ENCODE data around the gene POU6F2.

POU6F2 gene

DNA sequence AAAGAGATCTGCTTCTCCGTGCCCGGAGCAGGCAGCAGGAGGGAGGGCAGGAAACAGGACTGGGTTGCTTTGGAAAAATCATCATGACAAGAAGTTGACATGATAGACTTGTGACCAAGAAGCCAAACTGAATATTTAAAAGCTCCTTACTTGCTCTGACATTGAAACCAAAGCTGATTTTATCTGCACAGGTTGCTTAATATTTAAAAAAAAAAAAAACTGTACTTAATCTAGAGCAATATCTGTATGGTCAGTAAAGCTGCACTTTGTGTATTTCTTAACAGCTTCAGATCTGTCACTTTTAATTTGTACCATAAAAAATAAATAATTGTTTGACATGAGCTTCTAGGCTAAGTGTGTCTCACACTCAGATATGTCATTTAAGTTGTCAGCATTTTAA, 490.6 kb downstream of the POU6F2 start (continued):
- TF ChIP-seq, protein P1, sequence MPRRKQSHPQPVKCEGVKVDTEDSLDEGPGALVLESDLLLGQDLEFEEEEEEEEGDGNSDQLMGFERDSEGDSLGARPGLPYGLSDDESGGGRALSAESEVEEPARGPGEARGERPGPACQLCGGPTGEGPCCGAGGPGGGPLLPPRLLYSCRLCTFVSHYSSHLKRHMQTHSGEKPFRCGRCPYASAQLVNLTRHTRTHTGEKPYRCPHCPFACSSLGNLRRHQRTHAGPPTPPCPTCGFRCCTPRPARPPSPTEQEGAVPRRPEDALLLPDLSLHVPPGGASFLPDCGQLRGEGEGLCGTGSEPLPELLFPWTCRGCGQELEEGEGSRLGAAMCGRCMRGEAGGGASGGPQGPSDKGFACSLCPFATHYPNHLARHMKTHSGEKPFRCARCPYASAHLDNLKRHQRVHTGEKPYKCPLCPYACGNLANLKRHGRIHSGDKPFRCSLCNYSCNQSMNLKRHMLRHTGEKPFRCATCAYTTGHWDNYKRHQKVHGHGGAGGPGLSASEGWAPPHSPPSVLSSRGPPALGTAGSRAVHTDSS (tag by site-specific recombination; IDR thresholded peaks at IDR 0.05) = no peak
- no peak for TF ChIP-seq MYNN (tag by site-specific recombination; IDR thresholded peaks at IDR 0.05; ENCODE audit: borderline replicate concordance)
- TF ChIP-seq, protein P2, sequence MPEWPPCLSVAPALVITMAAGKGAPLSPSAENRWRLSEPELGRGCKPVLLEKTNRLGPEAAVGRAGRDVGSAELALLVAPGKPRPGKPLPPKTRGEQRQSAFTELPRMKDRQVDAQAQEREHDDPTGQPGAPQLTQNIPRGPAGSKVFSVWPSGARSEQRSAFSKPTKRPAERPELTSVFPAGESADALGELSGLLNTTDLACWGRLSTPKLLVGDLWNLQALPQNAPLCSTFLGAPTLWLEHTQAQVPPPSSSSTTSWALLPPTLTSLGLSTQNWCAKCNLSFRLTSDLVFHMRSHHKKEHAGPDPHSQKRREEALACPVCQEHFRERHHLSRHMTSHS (tag by site-specific recombination; IDR thresholded peaks at IDR 0.05) = no peak
- no peak for TF ChIP-seq ZNF223 (tag by site-specific recombination; IDR thresholded peaks at IDR 0.05)
- TF ChIP-seq ZNF302 (tag by site-specific recombination; IDR thresholded peaks at IDR 0.05; ENCODE audit: low read depth) = no peak
- TF ChIP-seq, protein P3, sequence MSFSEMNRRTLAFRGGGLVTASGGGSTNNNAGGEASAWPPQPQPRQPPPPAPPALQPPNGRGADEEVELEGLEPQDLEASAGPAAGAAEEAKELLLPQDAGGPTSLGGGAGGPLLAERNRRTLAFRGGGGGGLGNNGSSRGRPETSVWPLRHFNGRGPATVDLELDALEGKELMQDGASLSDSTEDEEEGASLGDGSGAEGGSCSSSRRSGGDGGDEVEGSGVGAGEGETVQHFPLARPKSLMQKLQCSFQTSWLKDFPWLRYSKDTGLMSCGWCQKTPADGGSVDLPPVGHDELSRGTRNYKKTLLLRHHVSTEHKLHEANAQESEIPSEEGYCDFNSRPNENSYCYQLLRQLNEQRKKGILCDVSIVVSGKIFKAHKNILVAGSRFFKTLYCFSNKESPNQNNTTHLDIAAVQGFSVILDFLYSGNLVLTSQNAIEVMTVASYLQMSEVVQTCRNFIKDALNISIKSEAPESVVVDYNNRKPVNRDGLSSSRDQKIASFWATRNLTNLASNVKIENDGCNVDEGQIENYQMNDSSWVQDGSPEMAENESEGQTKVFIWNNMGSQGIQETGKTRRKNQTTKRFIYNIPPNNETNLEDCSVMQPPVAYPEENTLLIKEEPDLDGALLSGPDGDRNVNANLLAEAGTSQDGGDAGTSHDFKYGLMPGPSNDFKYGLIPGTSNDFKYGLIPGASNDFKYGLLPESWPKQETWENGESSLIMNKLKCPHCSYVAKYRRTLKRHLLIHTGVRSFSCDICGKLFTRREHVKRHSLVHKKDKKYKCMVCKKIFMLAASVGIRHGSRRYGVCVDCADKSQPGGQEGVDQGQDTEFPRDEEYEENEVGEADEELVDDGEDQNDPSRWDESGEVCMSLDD (tag by site-specific recombination; IDR thresholded peaks at IDR 0.05) = no peak
- no peak for TF ChIP-seq ZNF792 (tag by site-specific recombination; IDR thresholded peaks at IDR 0.05)

DNA sequence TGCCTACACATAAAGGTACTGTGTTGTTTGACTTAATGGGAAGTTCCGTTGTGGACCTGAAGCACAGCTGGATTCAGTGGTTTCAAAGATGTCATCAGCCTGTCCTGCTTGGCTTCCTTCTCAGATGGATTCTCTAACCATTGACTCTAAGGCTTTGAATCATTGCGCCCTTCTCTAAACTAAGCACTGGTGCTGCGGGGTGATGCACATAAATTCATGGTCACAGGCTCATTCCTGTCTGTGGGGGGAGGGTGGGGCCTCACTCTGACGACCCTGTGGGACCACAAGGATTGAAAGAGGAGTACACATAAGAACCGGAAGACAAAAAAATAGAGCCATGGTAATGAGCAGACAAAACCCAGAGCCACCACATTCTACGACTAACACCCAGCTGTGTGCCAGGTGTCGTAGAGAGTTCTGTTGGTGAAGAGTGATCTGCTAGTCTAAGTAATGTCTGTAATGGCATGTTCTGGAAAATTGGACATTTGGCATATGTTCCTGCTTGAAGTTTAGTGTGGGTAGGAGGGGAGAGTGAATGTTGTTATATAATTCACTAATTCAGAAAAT, 491.2 kb downstream of the POU6F2 start:
- ChIA-PET POLR2A (interaction anchor here (0.5 kb wide), 1 partner anchor 16 kb away, joined by 3 read pairs; no protein-coding TSS in a partner anchor), CTCF (interaction anchor here (0.6 to 0.9 kb wide), 2 partner anchors 15 to 82 kb away, joined by 3 read pairs; no protein-coding TSS in a partner anchor)
- H3K9me3 ChIP-seq (ENCODE audit: control insufficient read depth, insufficient read depth, low read depth, low read length) = no peaks in the 10 kb centered on the region
- H3K4me1 ChIP-seq (ENCODE audit: control insufficient read depth, insufficient read depth, low read length) = no peaks in the 10 kb centered on the region
- no peaks in the 10 kb centered on the region for H3K36me3 ChIP-seq (ENCODE audit: control insufficient read depth in 2 of 2, insufficient read depth in 1 of 2, low read length in 2 of 2)
- no peak overlapping the region for H3K27ac ChIP-seq (ENCODE audit: extremely low read depth, low read depth, low read length)
- H3K4me3 ChIP-seq (ENCODE audit: low read depth, low read length) = no peak overlapping the region
- TF ChIP-seq, protein P4, sequence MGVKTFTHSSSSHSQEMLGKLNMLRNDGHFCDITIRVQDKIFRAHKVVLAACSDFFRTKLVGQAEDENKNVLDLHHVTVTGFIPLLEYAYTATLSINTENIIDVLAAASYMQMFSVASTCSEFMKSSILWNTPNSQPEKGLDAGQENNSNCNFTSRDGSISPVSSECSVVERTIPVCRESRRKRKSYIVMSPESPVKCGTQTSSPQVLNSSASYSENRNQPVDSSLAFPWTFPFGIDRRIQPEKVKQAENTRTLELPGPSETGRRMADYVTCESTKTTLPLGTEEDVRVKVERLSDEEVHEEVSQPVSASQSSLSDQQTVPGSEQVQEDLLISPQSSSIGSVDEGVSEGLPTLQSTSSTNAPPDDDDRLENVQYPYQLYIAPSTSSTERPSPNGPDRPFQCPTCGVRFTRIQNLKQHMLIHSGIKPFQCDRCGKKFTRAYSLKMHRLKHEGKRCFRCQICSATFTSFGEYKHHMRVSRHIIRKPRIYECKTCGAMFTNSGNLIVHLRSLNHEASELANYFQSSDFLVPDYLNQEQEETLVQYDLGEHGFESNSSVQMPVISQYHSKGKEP (tag by site-specific recombination; IDR thresholded peaks at IDR 0.05) = no peak
- TF ChIP-seq, protein P5, sequence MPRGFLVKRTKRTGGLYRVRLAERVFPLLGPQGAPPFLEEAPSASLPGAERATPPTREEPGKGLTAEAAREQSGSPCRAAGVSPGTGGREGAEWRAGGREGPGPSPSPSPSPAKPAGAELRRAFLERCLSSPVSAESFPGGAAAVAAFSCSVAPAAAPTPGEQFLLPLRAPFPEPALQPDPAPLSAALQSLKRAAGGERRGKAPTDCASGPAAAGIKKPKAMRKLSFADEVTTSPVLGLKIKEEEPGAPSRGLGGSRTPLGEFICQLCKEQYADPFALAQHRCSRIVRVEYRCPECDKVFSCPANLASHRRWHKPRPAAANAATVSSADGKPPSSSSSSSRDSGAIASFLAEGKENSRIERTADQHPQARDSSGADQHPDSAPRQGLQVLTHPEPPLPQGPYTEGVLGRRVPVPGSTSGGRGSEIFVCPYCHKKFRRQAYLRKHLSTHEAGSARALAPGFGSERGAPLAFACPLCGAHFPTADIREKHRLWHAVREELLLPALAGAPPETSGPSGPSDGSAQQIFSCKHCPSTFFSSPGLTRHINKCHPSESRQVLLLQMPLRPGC (tag by site-specific recombination; IDR thresholded peaks at IDR 0.05) = no peak
- TF ChIP-seq, protein P6, sequence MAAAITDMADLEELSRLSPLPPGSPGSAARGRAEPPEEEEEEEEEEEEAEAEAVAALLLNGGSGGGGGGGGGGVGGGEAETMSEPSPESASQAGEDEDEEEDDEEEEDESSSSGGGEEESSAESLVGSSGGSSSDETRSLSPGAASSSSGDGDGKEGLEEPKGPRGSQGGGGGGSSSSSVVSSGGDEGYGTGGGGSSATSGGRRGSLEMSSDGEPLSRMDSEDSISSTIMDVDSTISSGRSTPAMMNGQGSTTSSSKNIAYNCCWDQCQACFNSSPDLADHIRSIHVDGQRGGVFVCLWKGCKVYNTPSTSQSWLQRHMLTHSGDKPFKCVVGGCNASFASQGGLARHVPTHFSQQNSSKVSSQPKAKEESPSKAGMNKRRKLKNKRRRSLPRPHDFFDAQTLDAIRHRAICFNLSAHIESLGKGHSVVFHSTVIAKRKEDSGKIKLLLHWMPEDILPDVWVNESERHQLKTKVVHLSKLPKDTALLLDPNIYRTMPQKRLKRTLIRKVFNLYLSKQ (tag by site-specific recombination; IDR thresholded peaks at IDR 0.05; ENCODE audit: borderline replicate concordance) = no peak
- TF ChIP-seq ZBTB48 (tag by site-specific recombination; IDR thresholded peaks at IDR 0.05) (no peak), ZNF155 (tag by site-specific recombination; IDR thresholded peaks at IDR 0.05) (no peak), ZNF48 (tag by site-specific recombination; IDR thresholded peaks at IDR 0.05) (no peak), ZNF394 (tag by site-specific recombination; IDR thresholded peaks at IDR 0.05; ENCODE audit: borderline replicate concordance) (no peak)
- TF ChIP-seq, protein P7, sequence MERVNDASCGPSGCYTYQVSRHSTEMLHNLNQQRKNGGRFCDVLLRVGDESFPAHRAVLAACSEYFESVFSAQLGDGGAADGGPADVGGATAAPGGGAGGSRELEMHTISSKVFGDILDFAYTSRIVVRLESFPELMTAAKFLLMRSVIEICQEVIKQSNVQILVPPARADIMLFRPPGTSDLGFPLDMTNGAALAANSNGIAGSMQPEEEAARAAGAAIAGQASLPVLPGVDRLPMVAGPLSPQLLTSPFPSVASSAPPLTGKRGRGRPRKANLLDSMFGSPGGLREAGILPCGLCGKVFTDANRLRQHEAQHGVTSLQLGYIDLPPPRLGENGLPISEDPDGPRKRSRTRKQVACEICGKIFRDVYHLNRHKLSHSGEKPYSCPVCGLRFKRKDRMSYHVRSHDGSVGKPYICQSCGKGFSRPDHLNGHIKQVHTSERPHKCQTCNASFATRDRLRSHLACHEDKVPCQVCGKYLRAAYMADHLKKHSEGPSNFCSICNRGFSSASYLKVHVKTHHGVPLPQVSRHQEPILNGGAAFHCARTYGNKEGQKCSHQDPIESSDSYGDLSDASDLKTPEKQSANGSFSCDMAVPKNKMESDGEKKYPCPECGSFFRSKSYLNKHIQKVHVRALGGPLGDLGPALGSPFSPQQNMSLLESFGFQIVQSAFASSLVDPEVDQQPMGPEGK (tag by site-specific recombination; IDR thresholded peaks at IDR 0.05) = no peak
- TF ChIP-seq, protein P8, sequence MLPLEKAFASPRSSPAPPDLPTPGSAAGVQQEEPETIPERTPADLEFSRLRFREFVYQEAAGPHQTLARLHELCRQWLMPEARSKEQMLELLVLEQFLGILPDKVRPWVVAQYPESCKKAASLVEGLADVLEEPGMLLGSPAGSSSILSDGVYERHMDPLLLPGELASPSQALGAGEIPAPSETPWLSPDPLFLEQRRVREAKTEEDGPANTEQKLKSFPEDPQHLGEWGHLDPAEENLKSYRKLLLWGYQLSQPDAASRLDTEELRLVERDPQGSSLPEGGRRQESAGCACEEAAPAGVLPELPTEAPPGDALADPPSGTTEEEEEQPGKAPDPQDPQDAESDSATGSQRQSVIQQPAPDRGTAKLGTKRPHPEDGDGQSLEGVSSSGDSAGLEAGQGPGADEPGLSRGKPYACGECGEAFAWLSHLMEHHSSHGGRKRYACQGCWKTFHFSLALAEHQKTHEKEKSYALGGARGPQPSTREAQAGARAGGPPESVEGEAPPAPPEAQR (tag by site-specific recombination; IDR thresholded peaks at IDR 0.05) = no peak
- TF ChIP-seq, protein P9, sequence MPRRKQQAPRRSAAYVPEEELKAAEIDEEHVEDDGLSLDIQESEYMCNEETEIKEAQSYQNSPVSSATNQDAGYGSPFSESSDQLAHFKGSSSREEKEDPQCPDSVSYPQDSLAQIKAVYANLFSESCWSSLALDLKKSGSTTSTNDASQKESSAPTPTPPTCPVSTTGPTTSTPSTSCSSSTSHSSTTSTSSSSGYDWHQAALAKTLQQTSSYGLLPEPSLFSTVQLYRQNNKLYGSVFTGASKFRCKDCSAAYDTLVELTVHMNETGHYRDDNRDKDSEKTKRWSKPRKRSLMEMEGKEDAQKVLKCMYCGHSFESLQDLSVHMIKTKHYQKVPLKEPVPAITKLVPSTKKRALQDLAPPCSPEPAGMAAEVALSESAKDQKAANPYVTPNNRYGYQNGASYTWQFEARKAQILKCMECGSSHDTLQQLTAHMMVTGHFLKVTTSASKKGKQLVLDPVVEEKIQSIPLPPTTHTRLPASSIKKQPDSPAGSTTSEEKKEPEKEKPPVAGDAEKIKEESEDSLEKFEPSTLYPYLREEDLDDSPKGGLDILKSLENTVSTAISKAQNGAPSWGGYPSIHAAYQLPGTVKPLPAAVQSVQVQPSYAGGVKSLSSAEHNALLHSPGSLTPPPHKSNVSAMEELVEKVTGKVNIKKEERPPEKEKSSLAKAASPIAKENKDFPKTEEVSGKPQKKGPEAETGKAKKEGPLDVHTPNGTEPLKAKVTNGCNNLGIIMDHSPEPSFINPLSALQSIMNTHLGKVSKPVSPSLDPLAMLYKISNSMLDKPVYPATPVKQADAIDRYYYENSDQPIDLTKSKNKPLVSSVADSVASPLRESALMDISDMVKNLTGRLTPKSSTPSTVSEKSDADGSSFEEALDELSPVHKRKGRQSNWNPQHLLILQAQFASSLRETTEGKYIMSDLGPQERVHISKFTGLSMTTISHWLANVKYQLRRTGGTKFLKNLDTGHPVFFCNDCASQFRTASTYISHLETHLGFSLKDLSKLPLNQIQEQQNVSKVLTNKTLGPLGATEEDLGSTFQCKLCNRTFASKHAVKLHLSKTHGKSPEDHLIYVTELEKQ (tag by site-specific recombination; IDR thresholded peaks at IDR 0.05; ENCODE audit: borderline replicate concordance) = no peak

All from HEK293 (cell line).